ENCODE data around the gene ABHD10. TPM values are rescaled to one million over a fixed set of nuclear protein-coding genes. Genes with fewer than 3 reads are reported as not detected.

ABHD10 gene
- total and polyA plus RNA-seq, 4 donors: 8.6 to 21.6 (median 12.9) TPM

GRCh38 chr3:112010636-112011035 is 31.8 kb downstream of the ABHD10 start:
- Histone ChIP-seq H3K4me1 (ENCODE audit: control insufficient read depth in 1 of 2, insufficient read depth in 2 of 2, low read length in 2 of 2) (peaks cover 0 to 8% of the 10 kb centered on the region in 2 donors), H3K4me3 (ENCODE audit: low read length in 2 of 2) (no peak overlapping the region), H3K27ac (ENCODE audit: low read depth in 1 of 2, low read length in 2 of 2) (no peak overlapping the region), H3K27me3 (ENCODE audit: control insufficient read depth in 1 of 2, insufficient read depth in 2 of 2, low read length in 1 of 2) (no peaks in the 10 kb centered on the region), H3K9me3 (ENCODE audit: control insufficient read depth, low read length) (no peaks in the 10 kb centered on the region), H3K36me3 (ENCODE audit: control insufficient read depth in 1 of 2, insufficient read depth in 2 of 2, low read length in 1 of 2) (no peaks in the 10 kb centered on the region)
- ATAC-seq (ENCODE audit: low FRiP score): no peak
- DNase-seq: no peak
- WGBS, 2 donors: 24 to 29% methylated on average over 3 of the region's 3 CpGs
- intact Hi-C loops (cut with DNase I): no loop called here

GRCh38 chr3:112011376-112011940 is 32.6 kb downstream of the ABHD10 start:
- Histone ChIP-seq H3K36me3 (ENCODE audit: control insufficient read depth in 1 of 2, insufficient read depth in 2 of 2, low read length in 1 of 2) (no peaks in the 10 kb centered on the region), H3K4me3 (ENCODE audit: low read length in 2 of 2) (no peak overlapping the region), H3K9me3 (ENCODE audit: control insufficient read depth, low read length) (no peaks in the 10 kb centered on the region), H3K27me3 (ENCODE audit: control insufficient read depth in 1 of 2, insufficient read depth in 2 of 2, low read length in 1 of 2) (no peaks in the 10 kb centered on the region), H3K4me1 (ENCODE audit: control insufficient read depth in 1 of 2, insufficient read depth in 2 of 2, low read length in 2 of 2) (peaks cover 0 to 8% of the 10 kb centered on the region in 2 donors), H3K27ac (ENCODE audit: low read depth in 1 of 2, low read length in 2 of 2) (no peak overlapping the region)
- intact Hi-C loops (cut with DNase I): no loop called here
- DNase-seq (no peak), ATAC-seq (ENCODE audit: low FRiP score) (no peak)
- WGBS, 2 donors: 76% methylated on average over 6 of the region's 6 CpGs

GRCh38 chr3:112012205-112012992 is 33.6 kb downstream of the ABHD10 start:
- DNase-seq: no peak
- Histone ChIP-seq H3K36me3 (ENCODE audit: control insufficient read depth in 1 of 2, insufficient read depth in 2 of 2, low read length in 1 of 2) (no peaks in the 10 kb centered on the region), H3K9me3 (ENCODE audit: control insufficient read depth, low read length) (no peaks in the 10 kb centered on the region), H3K4me3 (ENCODE audit: low read length in 2 of 2) (no peak overlapping the region), H3K4me1 (ENCODE audit: control insufficient read depth in 1 of 2, insufficient read depth in 2 of 2, low read length in 2 of 2) (peaks cover 0 to 7% of the 10 kb centered on the region in 2 donors), H3K27ac (ENCODE audit: low read depth in 1 of 2, low read length in 2 of 2) (no peak overlapping the region), H3K27me3 (ENCODE audit: control insufficient read depth in 1 of 2, insufficient read depth in 2 of 2, low read length in 1 of 2) (no peaks in the 10 kb centered on the region)
- ATAC-seq (ENCODE audit: low FRiP score): no peak
- intact Hi-C loops (cut with DNase I): loop anchor here (2.0 kb wide), 2 partner anchors 342 to 344 kb away; no protein-coding TSS in a partner anchor
- 32 to 38% methylated on average over 6 of the region's 6 CpGs for WGBS, 2 donors

GRCh38 chr3:112013058-112013783 is 34.4 kb downstream of the ABHD10 start:
- Histone ChIP-seq H3K4me1 (ENCODE audit: control insufficient read depth in 1 of 2, insufficient read depth in 2 of 2, low read length in 2 of 2) (no peaks in the 10 kb centered on the region), H3K4me3 (ENCODE audit: low read length in 2 of 2) (no peak overlapping the region), H3K27me3 (ENCODE audit: control insufficient read depth in 1 of 2, insufficient read depth in 2 of 2, low read length in 1 of 2) (no peaks in the 10 kb centered on the region), H3K27ac (ENCODE audit: low read depth in 1 of 2, low read length in 2 of 2) (no peak overlapping the region), H3K9me3 (ENCODE audit: control insufficient read depth, low read length) (no peaks in the 10 kb centered on the region), H3K36me3 (ENCODE audit: control insufficient read depth in 1 of 2, insufficient read depth in 2 of 2, low read length in 1 of 2) (no peaks in the 10 kb centered on the region)
- intact Hi-C loops (cut with DNase I): loop anchor here (2.0 kb wide), 2 partner anchors 342 to 344 kb away; no protein-coding TSS in a partner anchor
- WGBS, 2 donors: 26 to 30% methylated on average over 19 of the region's 19 CpGs
- DNase-seq: peak; percentile 72 to 74
- peak; percentile 86 for ATAC-seq (ENCODE audit: low FRiP score)

- intact Hi-C loops (cut with DNase I): loop anchor here (2.0 kb wide), 2 partner anchors 343 to 345 kb away; no protein-coding TSS in a partner anchor
- H3K4me1 ChIP-seq (ENCODE audit: control insufficient read depth in 1 of 2, insufficient read depth in 2 of 2, low read length in 2 of 2): no peaks in the 10 kb centered on the region
- no peaks in the 10 kb centered on the region for H3K27me3 ChIP-seq (ENCODE audit: control insufficient read depth in 1 of 2, insufficient read depth in 2 of 2, low read length in 1 of 2)
- 49 to 52% methylated on average over 5 of the region's 5 CpGs for WGBS, 2 donors
- DNase-seq (no peak), ATAC-seq (ENCODE audit: low FRiP score) (no peak)
- H3K9me3 ChIP-seq (ENCODE audit: control insufficient read depth, low read length): no peaks in the 10 kb centered on the region
- no peaks in the 10 kb centered on the region for H3K36me3 ChIP-seq (ENCODE audit: control insufficient read depth in 1 of 2, insufficient read depth in 2 of 2, low read length in 1 of 2)
- H3K4me3 ChIP-seq (ENCODE audit: low read length in 2 of 2): no peak overlapping the region
- H3K27ac ChIP-seq (ENCODE audit: low read depth in 1 of 2, low read length in 2 of 2): no peak overlapping the region
Observed at GRCh38 chr3:112013784-112014143, 34.9 kb downstream of the ABHD10 start.

- ATAC-seq (ENCODE audit: low FRiP score): no peak
- no peak overlapping the region for H3K4me3 ChIP-seq (ENCODE audit: low read length in 2 of 2)
- intact Hi-C loops (cut with DNase I): no loop called here
- DNase-seq: no peak
- no peaks in the 10 kb centered on the region for H3K36me3 ChIP-seq (ENCODE audit: control insufficient read depth in 1 of 2, insufficient read depth in 2 of 2, low read length in 1 of 2)
- H3K27me3 ChIP-seq (ENCODE audit: control insufficient read depth in 1 of 2, insufficient read depth in 2 of 2, low read length in 1 of 2): no peaks in the 10 kb centered on the region
- no peaks in the 10 kb centered on the region for H3K4me1 ChIP-seq (ENCODE audit: control insufficient read depth in 1 of 2, insufficient read depth in 2 of 2, low read length in 2 of 2)
- no peak overlapping the region for H3K27ac ChIP-seq (ENCODE audit: low read depth in 1 of 2, low read length in 2 of 2)
- H3K9me3 ChIP-seq (ENCODE audit: control insufficient read depth, low read length): no peaks in the 10 kb centered on the region
Observed at GRCh38 chr3:112017091-112017490, 38.3 kb downstream of the ABHD10 start.

- H3K27me3 ChIP-seq (ENCODE audit: control insufficient read depth in 1 of 2, insufficient read depth in 2 of 2, low read length in 1 of 2): no peaks in the 10 kb centered on the region
- WGBS, 2 donors: 97% methylated on average over 4 of the region's 4 CpGs
- H3K4me3 ChIP-seq (ENCODE audit: low read length in 2 of 2): no peak overlapping the region
- intact Hi-C loops (cut with DNase I): no loop called here
- ATAC-seq (ENCODE audit: low FRiP score) (no peak), DNase-seq (no peak)
- H3K27ac ChIP-seq (ENCODE audit: low read depth in 1 of 2, low read length in 2 of 2): no peak overlapping the region
- H3K36me3 ChIP-seq (ENCODE audit: control insufficient read depth in 1 of 2, insufficient read depth in 2 of 2, low read length in 1 of 2): no peaks in the 10 kb centered on the region
- no peaks in the 10 kb centered on the region for H3K4me1 ChIP-seq (ENCODE audit: control insufficient read depth in 1 of 2, insufficient read depth in 2 of 2, low read length in 2 of 2)
- no peaks in the 10 kb centered on the region for H3K9me3 ChIP-seq (ENCODE audit: control insufficient read depth, low read length)
Observed at GRCh38 chr3:112018712-112019111, 39.9 kb downstream of the ABHD10 start.

- DNase-seq (no peak), ATAC-seq (ENCODE audit: low FRiP score) (no peak)
- no peaks in the 10 kb centered on the region for H3K4me1 ChIP-seq (ENCODE audit: control insufficient read depth in 1 of 2, insufficient read depth in 2 of 2, low read length in 2 of 2)
- intact Hi-C loops (cut with DNase I): no loop called here
- no peaks in the 10 kb centered on the region for H3K36me3 ChIP-seq (ENCODE audit: control insufficient read depth in 1 of 2, insufficient read depth in 2 of 2, low read length in 1 of 2)
- H3K4me3 ChIP-seq (ENCODE audit: low read length in 2 of 2): no peak overlapping the region
- 62 to 79% methylated on average over 1 of the region's 1 CpG for WGBS, 2 donors
- H3K27me3 ChIP-seq (ENCODE audit: control insufficient read depth in 1 of 2, insufficient read depth in 2 of 2, low read length in 1 of 2): no peaks in the 10 kb centered on the region
- H3K9me3 ChIP-seq (ENCODE audit: control insufficient read depth, low read length): no peaks in the 10 kb centered on the region
- no peak overlapping the region for H3K27ac ChIP-seq (ENCODE audit: low read depth in 1 of 2, low read length in 2 of 2)
Observed at GRCh38 chr3:112019716-112020115, 40.9 kb downstream of the ABHD10 start.
